NCI-H226 (cell line): ENCODE data around the gene SLC2A6.
A peak's percentile ranks its signal among the peaks of the same experiment; 100 is the strongest.

ENCODE experiments used
- DNase-seq: peaks from one replicate; pipeline ENCODE4 v3.0.0-alpha.2; 2015

Gene SLC2A6

GRCh38 chr9:133515240-133515610 lies 36.3 kb upstream of the SLC2A6 start:
- DNase-seq = no peak

GRCh38 chr9:133514460-133515239 lies 35.8 kb upstream of the SLC2A6 start:
- DNase-seq = no peak

GRCh38 chr9:133513214-133514100 lies 34.6 kb upstream of the SLC2A6 start:
- no peak for DNase-seq

- no peak for DNase-seq
Measured at GRCh38 chr9:133512253-133513213, 33.6 kb upstream of the SLC2A6 start.

GRCh38 chr9:133511607-133512006 lies 32.7 kb upstream of the SLC2A6 start:
- no peak for DNase-seq

- DNase-seq = no peak
Measured at GRCh38 chr9:133510926-133511505, 32.1 kb upstream of the SLC2A6 start.

- no peak for DNase-seq
Measured at GRCh38 chr9:133509179-133510083, 30.5 kb upstream of the SLC2A6 start.

- no peak for DNase-seq
Measured at GRCh38 chr9:133508046-133508445, 29.1 kb upstream of the SLC2A6 start.

- DNase-seq = no peak
Measured at GRCh38 chr9:133507246-133507965, 28.5 kb upstream of the SLC2A6 start.

GRCh38 chr9:133506653-133507038 lies 27.7 kb upstream of the SLC2A6 start:
- DNase-seq = peak; percentile 96

GRCh38 chr9:133505901-133506652 lies 27.2 kb upstream of the SLC2A6 start:
- no peak for DNase-seq

- DNase-seq = peak; percentile 7
Measured at GRCh38 chr9:133505186-133505830, 26.4 kb upstream of the SLC2A6 start.

GRCh38 chr9:133502112-133502511 lies 23.2 kb upstream of the SLC2A6 start:
- DNase-seq = no peak

- no peak for DNase-seq
Measured at GRCh38 chr9:133499892-133500270, 21.0 kb upstream of the SLC2A6 start.

- no peak for DNase-seq
Measured at GRCh38 chr9:133499132-133499891, 20.4 kb upstream of the SLC2A6 start.

- DNase-seq = no peak
Measured at GRCh38 chr9:133496861-133497842, 18.3 kb upstream of the SLC2A6 start.
